CD4-positive, CD25-positive, alpha-beta regulatory T cell (primary cell): ENCODE data around the gene HS3ST6. TPM values are rescaled to one million over a fixed set of nuclear protein-coding genes. Genes with fewer than 3 reads are reported as not detected.

Experiments used
- ATAC-seq, 2 donors: fragments of 150-1000 bp; cut with Tn5 transposase; one replicate each; pipeline ENCODE4 v1.10.0; 2021; ENCODE audit warnings: low read depth in 2 of 2, moderate number of reproducible peaks in 2 of 2, moderate library complexity in 1 of 2
- DNase-seq, 3 donors: peaks; one replicate each; pipeline versions ENCODE4 v3.0.0 to v3.0.0-alpha.2; 2012 to 2022; ENCODE audit warnings: mixed read lengths in 1 of 3
- H3K27ac ChIP-seq: one replicate; pipeline ENCODE4 v1.7.0; 2013; ENCODE audit warnings: mild to moderate bottlenecking, low read length; ENCODE audit not compliant: insufficient read depth, poor library complexity, severe bottlenecking
- H3K27me3 ChIP-seq: one replicate; pipeline ENCODE4 v1.7.0; 2013; ENCODE audit warnings: low read length; ENCODE audit not compliant: control insufficient read depth, insufficient read depth
- H3K36me3 ChIP-seq: one replicate; pipeline ENCODE4 v1.7.0; 2013; ENCODE audit warnings: mild to moderate bottlenecking, low read length, moderate library complexity; ENCODE audit not compliant: control insufficient read depth, insufficient read depth
- H3K4me1 ChIP-seq: 2 replicates; pipeline ENCODE4 v1.7.0; 2013; ENCODE audit warnings: mild to moderate bottlenecking, low read length; ENCODE audit not compliant: insufficient read depth, control insufficient read depth, poor library complexity, severe bottlenecking
- H3K4me3 ChIP-seq: one replicate; pipeline ENCODE4 v1.7.0; 2013; ENCODE audit warnings: low read depth, mild to moderate bottlenecking, low read length, moderate library complexity
- H3K9me3 ChIP-seq, 2 experiments: 1 replicate in 1 of 2; 2 replicates in 1 of 2; pipeline ENCODE4 v1.7.0; 2013; ENCODE audit warnings: low read length in 2 of 2, mild to moderate bottlenecking in 1 of 2, moderate library complexity in 1 of 2; ENCODE audit not compliant: control insufficient read depth in 2 of 2
- H3K27ac Mint-ChIP-seq, 3 donors: one replicate each; pipeline ENCODE4 v1.8.0; 2020 to 2022; ENCODE audit warnings: mild to moderate bottlenecking in 3 of 3, mixed read lengths in 3 of 3, moderate library complexity in 2 of 3
- H3K27me3 Mint-ChIP-seq: one replicate; pipeline ENCODE4 v1.8.0; 2022; ENCODE audit warnings: mild to moderate bottlenecking, mixed read lengths
- H3K36me3 Mint-ChIP-seq: one replicate; pipeline ENCODE4 v1.8.0; 2020; ENCODE audit warnings: mixed read lengths
- H3K4me1 Mint-ChIP-seq, 4 donors: one replicate each; pipeline ENCODE4 v1.8.0; 2020 to 2022; ENCODE audit warnings: mixed read lengths in 4 of 4, mild to moderate bottlenecking in 1 of 4
- H3K4me3 Mint-ChIP-seq, 4 donors: one replicate each; pipeline ENCODE4 v1.8.0; 2020 to 2022; ENCODE audit warnings: mild to moderate bottlenecking in 4 of 4, mixed read lengths in 4 of 4, moderate library complexity in 3 of 4
- H3K9me3 Mint-ChIP-seq, 7 donors: one replicate each; pipeline ENCODE4 v1.8.0; 2020 to 2022; ENCODE audit warnings: mixed read lengths in 7 of 7, mild to moderate bottlenecking in 3 of 7, moderate library complexity in 2 of 7
- polyA plus RNA-seq, 4 donors: library from polyadenylated mRNA; unstranded; fragments of 300-500 nt; fragmentation: Illumina TruSeq; gene quantifications; one replicate each; pipeline ENCODE4 v1.2.3, GENCODE V29; 2021
- total RNA-seq: library from RNA; stranded (reverse); gene quantifications from one replicate; pipeline ENCODE4 v1.2.3, GENCODE V29; 2022

The HS3ST6 gene
- total and polyA plus RNA-seq, 5 donors from 2014 or later: not detected

DNA sequence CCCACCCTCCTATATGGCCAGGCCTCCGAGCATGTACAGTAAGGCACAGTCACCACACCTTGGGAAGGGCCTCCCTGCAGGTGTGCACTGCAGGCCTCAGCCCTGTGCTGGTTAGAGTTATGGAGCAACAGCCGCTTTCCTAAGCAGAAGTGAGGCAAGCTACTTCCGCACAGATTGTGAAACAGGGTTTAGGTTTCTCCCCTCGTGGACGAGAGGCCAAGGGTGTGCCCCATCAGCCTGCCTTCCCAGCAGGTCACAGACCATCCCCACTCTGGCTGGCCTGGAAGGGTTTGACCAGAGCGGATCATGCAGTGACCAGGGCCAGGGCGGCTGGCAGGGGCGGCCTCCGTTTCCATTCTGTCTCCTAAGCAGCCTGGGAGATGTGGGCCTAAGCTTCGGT is 20.1 kb upstream of the HS3ST6 start:
- Histone ChIP-seq H3K27ac (no peak overlapping the region), H3K4me3 (no peak overlapping the region), H3K4me1 (peaks cover 17% of the 10 kb centered on the region), H3K9me3 (no peaks in the 10 kb centered on the region), H3K36me3 (peaks cover 8% of the 10 kb centered on the region), H3K27me3 (no peaks in the 10 kb centered on the region)
- Mint-ChIP-seq H3K4me1 (peaks cover 0 to 19% (median 3%) of the 10 kb centered on the region in 4 donors), H3K9me3 (no peaks in the 10 kb centered on the region), H3K36me3 (peaks cover 5% of the 10 kb centered on the region), H3K27ac (no peak overlapping the region), H3K4me3 (peak overlapping the region in 1 of 4 donors; percentile 38), H3K27me3 (no peaks in the 10 kb centered on the region)
- ATAC-seq: no peak
- no peak for DNase-seq

DNA sequence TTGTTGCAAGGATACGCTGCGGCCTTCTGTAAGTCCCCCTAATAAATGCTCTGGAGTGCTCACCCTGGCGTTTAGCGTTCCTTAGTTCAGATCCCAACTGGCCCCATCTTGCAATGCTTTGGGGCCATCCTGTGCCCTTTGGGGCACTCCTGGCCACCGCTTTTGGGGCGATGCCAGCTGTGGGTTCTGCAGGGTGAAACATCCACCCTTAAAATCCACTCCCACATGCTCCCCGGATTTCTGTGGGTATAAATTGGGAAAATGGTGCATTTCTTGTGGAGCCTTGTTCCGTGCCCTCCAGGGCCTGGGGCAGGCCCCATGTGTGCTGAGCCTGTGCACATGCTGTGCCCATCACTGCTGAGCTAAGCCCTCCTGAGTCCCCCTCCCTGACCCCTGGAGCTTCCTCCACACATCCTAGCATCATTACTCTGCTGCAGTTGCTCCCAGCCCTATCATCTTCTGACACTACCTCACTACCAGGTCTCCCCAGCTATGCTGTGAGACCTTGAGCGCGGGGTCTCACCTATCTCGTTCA is 18.8 kb upstream of the HS3ST6 start:
- peaks cover 7% of the 10 kb centered on the region for H3K4me1 ChIP-seq
- Mint-ChIP-seq H3K4me1 (peaks cover 0 to 9% (median under 1%) of the 10 kb centered on the region in 4 donors), H3K36me3 (peaks cover 5% of the 10 kb centered on the region), H3K4me3 (peak overlapping the region in 1 of 4 donors; percentile 27), H3K27ac (no peak overlapping the region), H3K27me3 (no peaks in the 10 kb centered on the region), H3K9me3 (no peaks in the 10 kb centered on the region)
- no peaks in the 10 kb centered on the region for H3K27me3 ChIP-seq
- peaks cover 8% of the 10 kb centered on the region for H3K36me3 ChIP-seq
- H3K27ac ChIP-seq: no peak overlapping the region
- DNase-seq (no peak), ATAC-seq (no peak)
- H3K4me3 ChIP-seq: no peak overlapping the region
- H3K9me3 ChIP-seq: no peaks in the 10 kb centered on the region

DNA sequence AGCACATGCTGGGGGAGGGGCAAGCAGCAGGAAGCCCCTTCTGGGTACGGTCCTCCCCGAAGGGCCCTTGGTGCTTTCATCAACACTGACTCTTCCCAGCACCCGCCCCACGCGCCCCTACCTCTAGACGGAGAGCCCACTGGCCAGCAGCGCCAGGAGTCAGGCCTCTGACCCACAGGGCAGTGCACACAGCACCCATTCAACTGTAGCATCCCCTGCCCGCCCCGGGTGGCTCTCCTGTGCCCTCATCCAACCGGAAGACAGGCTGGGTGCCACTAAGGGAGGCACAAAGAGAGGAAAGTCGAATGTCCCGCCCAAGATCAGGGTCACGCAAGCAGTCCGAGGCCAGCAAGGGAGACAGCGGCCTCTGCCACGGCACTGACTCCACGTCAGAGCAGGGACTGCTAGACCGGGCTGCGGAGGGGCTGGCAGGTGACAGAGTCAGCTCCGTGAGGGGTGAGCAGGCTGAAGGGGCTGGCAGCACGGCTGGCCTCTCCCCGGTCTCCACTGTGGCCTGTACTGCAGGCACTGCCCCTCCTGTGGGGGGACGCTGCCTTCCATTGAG is 15.0 kb upstream of the HS3ST6 start:
- Histone ChIP-seq H3K27ac (no peak overlapping the region), H3K9me3 (no peaks in the 10 kb centered on the region), H3K4me3 (no peak overlapping the region), H3K27me3 (no peaks in the 10 kb centered on the region), H3K4me1 (peaks cover 12% of the 10 kb centered on the region), H3K36me3 (no peaks in the 10 kb centered on the region)
- no peaks in the 10 kb centered on the region for H3K27me3 Mint-ChIP-seq
- H3K9me3 Mint-ChIP-seq: no peaks in the 10 kb centered on the region
- H3K4me1 Mint-ChIP-seq: peaks cover 0 to 3% (median 0%) of the 10 kb centered on the region in 4 donors
- ATAC-seq (no peak), DNase-seq (no peak)
- H3K4me3 Mint-ChIP-seq: peak overlapping the region in 1 of 4 donors; percentile 4
- H3K27ac Mint-ChIP-seq: no peak overlapping the region
- peaks cover 5% of the 10 kb centered on the region for H3K36me3 Mint-ChIP-seq

- Mint-ChIP-seq H3K27ac (no peak overlapping the region), H3K27me3 (no peaks in the 10 kb centered on the region), H3K4me1 (peaks cover 0 to 6% (median 0%) of the 10 kb centered on the region in 4 donors), H3K4me3 (no peak overlapping the region), H3K36me3 (peaks cover 5% of the 10 kb centered on the region), H3K9me3 (no peaks in the 10 kb centered on the region)
- H3K27me3 ChIP-seq: no peaks in the 10 kb centered on the region
- no peaks in the 10 kb centered on the region for H3K9me3 ChIP-seq
- DNase-seq: no peak
- H3K4me3 ChIP-seq: no peak overlapping the region
- no peak for ATAC-seq
- no peaks in the 10 kb centered on the region for H3K36me3 ChIP-seq
- no peak overlapping the region for H3K27ac ChIP-seq
- peaks cover 12% of the 10 kb centered on the region for H3K4me1 ChIP-seq
Measured at GRCh38 chr16:1932050-1933028, 14.1 kb upstream of the HS3ST6 start.

GRCh38 chr16:1930338-1930720 is 12.1 kb upstream of the HS3ST6 start:
- no peak for ATAC-seq
- H3K27me3 Mint-ChIP-seq: peaks cover 4% of the 10 kb centered on the region
- peaks cover 0 to 6% (median 0%) of the 10 kb centered on the region in 4 donors for H3K4me1 Mint-ChIP-seq
- no peak overlapping the region for H3K27ac Mint-ChIP-seq
- H3K4me3 Mint-ChIP-seq: peak overlapping the region in 2 of 4 donors; percentile 20 to 32
- no peaks in the 10 kb centered on the region for H3K9me3 Mint-ChIP-seq
- no peak for DNase-seq
- Histone ChIP-seq H3K4me1 (peaks cover 12% of the 10 kb centered on the region), H3K36me3 (no peaks in the 10 kb centered on the region), H3K4me3 (no peak overlapping the region), H3K27ac (no peak overlapping the region), H3K9me3 (no peaks in the 10 kb centered on the region), H3K27me3 (no peaks in the 10 kb centered on the region)
- H3K36me3 Mint-ChIP-seq: no peaks in the 10 kb centered on the region

GRCh38 chr16:1929578-1930337 is 11.5 kb upstream of the HS3ST6 start:
- ATAC-seq (peak; percentile 93 to 96), DNase-seq (peak; percentile 82 to 90 (median 84))
- H3K36me3 ChIP-seq: no peaks in the 10 kb centered on the region
- H3K9me3 ChIP-seq: no peaks in the 10 kb centered on the region
- no peaks in the 10 kb centered on the region for H3K36me3 Mint-ChIP-seq
- peaks cover 0 to 6% (median 0%) of the 10 kb centered on the region in 4 donors for H3K4me1 Mint-ChIP-seq
- H3K27ac Mint-ChIP-seq: no peak overlapping the region
- H3K9me3 Mint-ChIP-seq: no peaks in the 10 kb centered on the region
- H3K27me3 ChIP-seq: no peaks in the 10 kb centered on the region
- H3K27ac ChIP-seq: no peak overlapping the region
- no peak overlapping the region for H3K4me3 ChIP-seq
- H3K27me3 Mint-ChIP-seq: peaks cover 6% of the 10 kb centered on the region
- H3K4me1 ChIP-seq: peaks cover 12% of the 10 kb centered on the region
- peak overlapping the region in 1 of 4 donors; percentile 70 for H3K4me3 Mint-ChIP-seq

DNA sequence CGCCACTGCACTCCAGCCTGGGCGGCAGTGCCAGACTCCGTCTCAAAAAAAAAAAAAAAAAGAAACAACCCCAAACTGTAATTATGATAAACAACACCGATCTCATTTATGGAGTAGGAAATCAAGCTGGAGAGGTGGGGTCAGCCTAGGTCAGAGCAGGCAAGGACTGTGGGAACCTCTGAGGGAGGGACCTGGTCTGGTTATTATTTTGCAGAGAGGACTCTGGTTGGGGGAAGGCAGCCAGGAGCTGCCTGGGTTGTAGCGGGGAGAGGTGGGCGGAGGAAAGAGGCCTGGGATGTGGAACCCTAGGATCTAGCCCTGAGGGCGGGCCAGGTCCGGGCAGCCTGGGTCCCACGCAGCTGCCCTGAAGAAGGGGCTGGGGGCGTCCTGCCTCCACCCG is 10.9 kb upstream of the HS3ST6 start:
- Mint-ChIP-seq H3K9me3 (no peaks in the 10 kb centered on the region), H3K4me3 (peak overlapping the region in 3 of 4 donors; percentile 52 to 87 (median 79)), H3K27me3 (peaks cover 9% of the 10 kb centered on the region), H3K4me1 (peaks cover 0 to 6% (median 0%) of the 10 kb centered on the region in 4 donors), H3K36me3 (no peaks in the 10 kb centered on the region), H3K27ac (no peak overlapping the region)
- no peak overlapping the region for H3K4me3 ChIP-seq
- H3K27me3 ChIP-seq: no peaks in the 10 kb centered on the region
- H3K9me3 ChIP-seq: no peaks in the 10 kb centered on the region
- peaks cover 12% of the 10 kb centered on the region for H3K4me1 ChIP-seq
- DNase-seq: no peak
- H3K36me3 ChIP-seq: no peaks in the 10 kb centered on the region
- peak in 1 of 2 donors; percentile 4 for ATAC-seq
- H3K27ac ChIP-seq: no peak overlapping the region
